ENCODE measurements around the gene RTN4. TPM values are rescaled to one million over a fixed set of nuclear protein-coding genes. Genes with fewer than 3 reads are reported as not detected.
A peak's percentile ranks its signal among the peaks of the same experiment; 100 is the strongest.

The RTN4 gene
- total RNA-seq, 4 donors from 2014 or later, result 249 to 292 (median 276) TPM

DNA sequence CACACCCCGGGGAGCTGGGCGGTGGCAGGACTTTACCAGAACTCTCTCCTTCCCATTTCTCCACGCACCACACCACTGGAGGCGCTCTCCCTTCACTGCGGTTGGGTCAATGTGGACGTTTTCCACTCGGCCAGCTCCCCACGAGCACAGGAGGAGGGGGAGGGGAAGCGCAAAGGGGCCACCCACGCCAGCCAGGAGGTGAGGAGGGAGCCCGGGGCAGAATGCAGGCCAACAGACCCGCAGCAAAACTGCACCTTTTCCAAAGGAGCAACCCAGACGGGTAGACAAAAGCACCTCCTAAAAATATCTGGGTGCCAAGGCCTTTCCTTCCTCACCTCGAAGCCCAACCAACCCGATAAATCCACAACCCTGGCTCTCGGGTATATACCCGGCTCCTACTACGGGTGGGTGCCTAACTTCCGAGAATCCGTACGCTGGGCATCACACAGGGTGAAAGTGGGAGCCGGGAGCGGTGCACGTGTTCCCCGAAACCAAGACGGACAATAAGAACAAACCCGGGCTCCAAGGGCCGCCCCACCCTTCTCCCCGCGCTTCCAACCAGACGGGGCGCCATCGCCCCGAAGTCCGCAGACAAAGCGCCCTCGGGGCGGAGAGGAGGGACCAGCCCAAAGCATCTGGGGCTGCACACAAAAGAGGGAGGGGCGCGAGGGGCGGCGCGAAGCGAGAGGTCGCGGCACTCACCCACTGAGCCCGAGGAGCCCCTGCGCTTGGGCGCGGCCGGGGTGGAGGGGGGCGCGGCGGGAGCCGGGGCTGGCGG, 1.0 kb downstream of the RTN4 start:
- peak overlapping the region; percentile 82 for H3K4me3 ChIP-seq (ENCODE audit: low read depth, poor library complexity, severe bottlenecking)
- WGBS, 2 donors, result 1% methylated on average over 47 to 51 of the region's 56 CpGs
- DNase-seq (ENCODE audit: low spot score in 2 of 2), result peak; percentile 92 to 98
- TF ChIP-seq CTCF (IDR thresholded peaks at IDR 0.05) (peak in 1 of 3 donors; percentile 76), POLR2A (IDR thresholded peaks at IDR 0.05) (peak in 1 of 2 donors; percentile 3)
- intact Hi-C loops (cut with DNase I; ENCODE audit: low total_unique reads), result loop anchor here (10.0 kb wide), 1 partner anchor 116 kb away; no protein-coding TSS in a partner anchor

DNA sequence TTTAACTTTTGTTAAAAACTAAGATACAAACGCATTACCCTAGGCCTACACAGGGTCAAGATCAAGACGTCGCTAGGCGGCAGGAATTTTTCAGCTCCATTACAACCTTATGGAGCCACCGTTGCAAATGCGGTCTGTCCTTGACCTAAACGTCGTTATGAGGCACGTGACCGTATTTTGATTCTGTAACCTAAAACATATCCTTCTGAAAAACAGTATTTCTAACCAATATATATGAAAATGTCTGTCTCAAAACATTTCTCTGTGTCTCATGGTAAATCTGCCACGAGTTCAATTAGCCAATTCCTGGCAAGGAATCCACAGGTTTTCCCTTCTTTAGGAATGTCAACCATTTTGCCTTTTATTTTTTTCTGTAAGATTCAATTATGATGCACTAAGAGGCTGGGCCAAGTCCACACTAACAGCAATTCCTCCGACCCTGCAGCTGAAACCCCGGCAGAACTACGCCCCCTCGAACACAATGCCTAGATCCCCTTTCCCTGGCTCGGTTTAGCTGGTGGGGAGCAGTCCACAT, 1.7 kb downstream of the RTN4 start:
- TF ChIP-seq CTCF (IDR thresholded peaks at IDR 0.05), result no peak
- no peak for TF ChIP-seq POLR2A (IDR thresholded peaks at IDR 0.05)
- peak overlapping the region; percentile 82 for H3K4me3 ChIP-seq (ENCODE audit: low read depth, poor library complexity, severe bottlenecking)
- 1% methylated on average over 16 of the region's 16 CpGs for WGBS, 2 donors
- intact Hi-C loops (cut with DNase I; ENCODE audit: low total_unique reads), result loop anchor here (10.0 kb wide), 1 partner anchor 116 kb away; no protein-coding TSS in a partner anchor
- no peak for DNase-seq (ENCODE audit: low spot score in 2 of 2)

DNA sequence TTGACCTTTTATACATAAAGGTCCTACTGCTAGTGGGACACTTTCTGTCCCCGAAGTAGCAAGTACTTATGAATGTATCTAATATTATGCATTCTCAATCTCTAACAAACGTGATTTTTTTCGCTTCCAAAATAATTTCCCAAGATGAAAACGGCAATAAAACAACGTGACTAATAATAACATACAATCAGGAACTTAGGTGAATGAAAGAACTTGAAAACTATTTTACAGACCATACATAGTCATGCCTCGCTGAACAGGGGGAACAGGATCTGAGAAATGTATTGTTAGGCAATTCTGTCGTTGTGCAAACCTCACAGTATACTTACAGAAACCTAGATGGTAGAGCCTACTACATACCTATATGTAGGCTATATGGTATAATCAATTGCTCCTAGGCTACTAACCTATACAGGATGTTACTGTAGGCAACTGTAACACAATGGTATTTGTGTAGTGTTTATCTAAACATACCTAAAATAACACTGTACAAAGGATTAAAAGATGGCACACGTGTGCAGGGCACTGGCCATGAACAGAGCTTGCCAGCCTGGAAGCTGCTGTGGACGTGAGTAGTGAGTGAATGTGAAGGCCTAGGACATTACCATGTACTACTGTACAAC, 2.5 kb downstream of the RTN4 start:
- WGBS, 2 donors, result 3 to 6% methylated on average over 9 of the region's 9 CpGs
- peak in 1 of 2 donors; percentile 38 for DNase-seq (ENCODE audit: low spot score in 2 of 2)
- peak overlapping the region; percentile 6 for H3K4me3 ChIP-seq (ENCODE audit: low read depth, poor library complexity, severe bottlenecking)
- intact Hi-C loops (cut with DNase I; ENCODE audit: low total_unique reads), result loop anchor here (2.0 to 10.0 kb wide), 2 partner anchors 117 to 377 kb away; no protein-coding TSS in a partner anchor
- TF ChIP-seq POLR2A (IDR thresholded peaks at IDR 0.05) (no peak), CTCF (IDR thresholded peaks at IDR 0.05) (no peak)

GRCh38 chr2:55045780-55046179, 4.5 kb downstream of the RTN4 start:
- TF ChIP-seq POLR2A (IDR thresholded peaks at IDR 0.05) (no peak), CTCF (IDR thresholded peaks at IDR 0.05) (no peak)
- DNase-seq (ENCODE audit: low spot score in 2 of 2), result no peak
- intact Hi-C loops (cut with DNase I; ENCODE audit: low total_unique reads), result loop anchor here (2.0 to 10.0 kb wide), 2 partner anchors 119 to 375 kb away; no protein-coding TSS in a partner anchor
- no peak overlapping the region for H3K4me3 ChIP-seq (ENCODE audit: low read depth, poor library complexity, severe bottlenecking)
- WGBS, 2 donors, result 35 to 36% methylated on average over 6 of the region's 6 CpGs

- DNase-seq (ENCODE audit: low spot score in 2 of 2), result no peak
- TF ChIP-seq POLR2A (IDR thresholded peaks at IDR 0.05), result no peak
- TF ChIP-seq CTCF (IDR thresholded peaks at IDR 0.05), result no peak
- no peak overlapping the region for H3K4me3 ChIP-seq (ENCODE audit: low read depth, poor library complexity, severe bottlenecking)
- intact Hi-C loops (cut with DNase I; ENCODE audit: low total_unique reads), result loop anchor here (10.0 kb wide), 1 partner anchor 121 kb away; no protein-coding TSS in a partner anchor
- WGBS, 2 donors, result 84 to 90% methylated on average over 8 of the region's 8 CpGs
Observed at GRCh38 chr2:55043841-55044240, 6.4 kb downstream of the RTN4 start.
